WTC11 (cell line): ENCODE data around the gene PTPRN2. TPM values are rescaled to one million over a fixed set of nuclear protein-coding genes. Genes with fewer than 3 reads are reported as not detected.

Experiments used
- ATAC-seq: fragments of 200-7000 bp; cut with Tn5 transposase; 2 replicates; pipeline ENCODE4 v1.10.0; 2021; ENCODE audit warnings: mild to moderate bottlenecking, moderate library complexity
- CTCF ChIA-PET: fragments of 300-600 bp; sonication (Branson Sonifier 250); formaldehyde crosslinking; loops from one replicate; lab custom pipeline; 2021; ENCODE audit warnings: antibody characterized with exemption; lab: Charles Lee
- POLR2A ChIA-PET: fragments of 350-600 bp; sonication (Branson Sonifier 250); formaldehyde crosslinking; loops from one replicate; lab custom pipeline; 2021; ENCODE audit warnings: antibody characterized with exemption; lab: Charles Lee
- DNase-seq: peaks from one replicate; pipeline ENCODE4 v3.0.0; 2021; ENCODE audit warnings: low spot score
- H3K27ac Mint-ChIP-seq: 2 replicates; pipeline ENCODE4 v1.8.0; 2021; ENCODE audit warnings: mixed read lengths
- H3K27me3 Mint-ChIP-seq: 2 replicates; pipeline ENCODE4 v1.8.0; 2021; ENCODE audit warnings: low read depth, mild to moderate bottlenecking, moderate library complexity, mixed read lengths
- H3K36me3 Mint-ChIP-seq: 2 replicates; pipeline ENCODE4 v1.8.0; 2021; ENCODE audit warnings: mixed read lengths
- H3K4me1 Mint-ChIP-seq: 2 replicates; pipeline ENCODE4 v1.8.0; 2022; ENCODE audit warnings: mixed read lengths
- H3K4me3 Mint-ChIP-seq: 2 replicates; pipeline ENCODE4 v1.8.0; 2021; ENCODE audit warnings: mild to moderate bottlenecking, moderate library complexity, mixed read lengths
- H3K9me3 Mint-ChIP-seq: 2 replicates; pipeline ENCODE4 v1.8.0; 2021; ENCODE audit warnings: mixed read lengths
- CBFB ChIP-seq: sonication (generic); formaldehyde crosslinking; IDR thresholded peaks from 2 replicates; pipeline ENCODE4 v1.8.1; 2022; ENCODE audit warnings: mild to moderate bottlenecking, low read depth, missing genetic modification reagents
- EMX1 ChIP-seq: fragments of 250-450 bp; sonication (Bioruptor Pico); IDR thresholded peaks from 2 replicates; pipeline ENCODE4 v1.8.0; 2021; ENCODE audit warnings: mild to moderate bottlenecking
- FOXJ3 ChIP-seq: sonication (generic); formaldehyde crosslinking; IDR thresholded peaks from 2 replicates; pipeline ENCODE4 v1.9.0; 2021; ENCODE audit warnings: missing genetic modification reagents, mild to moderate bottlenecking, borderline replicate concordance
- FOXP1 ChIP-seq: sonication (generic); formaldehyde crosslinking; IDR thresholded peaks from 2 replicates; pipeline ENCODE4 v1.8.0; 2022; ENCODE audit warnings: missing genetic modification reagents, mild to moderate bottlenecking, moderate library complexity, borderline replicate concordance
- HMGA2 ChIP-seq: fragments of 250-450 bp; sonication (Bioruptor Pico); IDR thresholded peaks from 2 replicates; pipeline ENCODE4 v1.4.0; 2021; ENCODE audit warnings: mild to moderate bottlenecking, moderate library complexity
- MYBL2 ChIP-seq: sonication (generic); formaldehyde crosslinking; IDR thresholded peaks from 2 replicates; pipeline ENCODE4 v1.8.1; 2023; ENCODE audit warnings: mild to moderate bottlenecking, moderate library complexity, missing genetic modification reagents
- NFE2L1 ChIP-seq: sonication (generic); formaldehyde crosslinking; IDR thresholded peaks from 2 replicates; pipeline ENCODE4 v1.8.1; 2023; ENCODE audit warnings: missing genetic modification reagents
- NR2C2 ChIP-seq: sonication (generic); formaldehyde crosslinking; IDR thresholded peaks from 2 replicates; pipeline ENCODE4 v1.8.0; 2022; ENCODE audit warnings: mild to moderate bottlenecking, missing genetic modification reagents
- PRRX2 ChIP-seq: fragments of 250-450 bp; sonication (Bioruptor Pico); IDR thresholded peaks from 2 replicates; pipeline ENCODE4 v1.8.0; 2021; ENCODE audit warnings: mild to moderate bottlenecking
- RELA ChIP-seq: sonication (generic); formaldehyde crosslinking; IDR thresholded peaks from 2 replicates; pipeline ENCODE4 v1.8.1; 2022; ENCODE audit warnings: missing genetic modification reagents, mild to moderate bottlenecking, borderline replicate concordance
- STAT6 ChIP-seq: sonication (generic); formaldehyde crosslinking; conservative IDR thresholded peaks from 2 replicates; pipeline ENCODE4 v1.8.1; 2023; ENCODE audit warnings: mild to moderate bottlenecking, low read depth, missing genetic modification reagents, moderate library complexity
- TEAD4 ChIP-seq: sonication (generic); formaldehyde crosslinking; IDR thresholded peaks from 2 replicates; pipeline ENCODE4 v1.8.0; 2022; ENCODE audit warnings: mild to moderate bottlenecking, missing genetic modification reagents
- USF2 ChIP-seq: sonication (generic); formaldehyde crosslinking; IDR thresholded peaks from 2 replicates; pipeline ENCODE4 v1.8.1; 2023; ENCODE audit warnings: mild to moderate bottlenecking, missing genetic modification reagents, moderate library complexity
- ZNF121 ChIP-seq: sonication (generic); formaldehyde crosslinking; IDR thresholded peaks from 2 replicates; pipeline ENCODE4 v1.8.0; 2023; ENCODE audit warnings: missing genetic modification reagents
- ZNF138 ChIP-seq: sonication (generic); formaldehyde crosslinking; conservative IDR thresholded peaks from 2 replicates; pipeline ENCODE4 v1.8.1; 2022; ENCODE audit warnings: mild to moderate bottlenecking, moderate library complexity, missing genetic modification reagents
- ZNF219 ChIP-seq: sonication (generic); formaldehyde crosslinking; IDR thresholded peaks from 2 replicates; pipeline ENCODE4 v1.8.0; 2023; ENCODE audit warnings: missing genetic modification reagents, mild to moderate bottlenecking, borderline replicate concordance
- ZNF263 ChIP-seq: sonication (generic); formaldehyde crosslinking; IDR thresholded peaks from 2 replicates; pipeline ENCODE4 v1.8.1; 2022; ENCODE audit warnings: low read depth, mild to moderate bottlenecking, moderate library complexity, missing genetic modification reagents
- ZNF512 ChIP-seq: sonication (generic); formaldehyde crosslinking; IDR thresholded peaks from 2 replicates; pipeline ENCODE4 v1.8.1; 2022; ENCODE audit warnings: missing genetic modification reagents, borderline replicate concordance
- total RNA-seq: library from RNA; stranded (reverse); gene quantifications from 3 replicates; pipeline ENCODE4 v1.2.3, GENCODE V29; 2021
- TF ChIP-seq, protein P1 (sequence below): fragments of 250-450 bp; sonication (Bioruptor Pico); IDR thresholded peaks from 2 replicates; pipeline ENCODE4 v1.8.0; 2021; ENCODE audit warnings: mild to moderate bottlenecking
- TF ChIP-seq, protein P2 (sequence below): sonication (generic); formaldehyde crosslinking; IDR thresholded peaks from 2 replicates; pipeline ENCODE4 v1.8.1; 2023; ENCODE audit warnings: mild to moderate bottlenecking, missing genetic modification reagents
- TF ChIP-seq, protein P3 (sequence below): sonication (generic); formaldehyde crosslinking; IDR thresholded peaks from 2 replicates; pipeline ENCODE4 v1.8.0; 2023; ENCODE audit warnings: missing genetic modification reagents, mild to moderate bottlenecking, borderline replicate concordance
- TF ChIP-seq, protein P4 (sequence below): sonication (generic); formaldehyde crosslinking; IDR thresholded peaks from 2 replicates; pipeline ENCODE4 v1.8.1; 2023; ENCODE audit warnings: mild to moderate bottlenecking, missing genetic modification reagents, moderate library complexity

Gene PTPRN2
- total RNA-seq, 1 experiment from 2014 or later = 4.7 TPM

DNA sequence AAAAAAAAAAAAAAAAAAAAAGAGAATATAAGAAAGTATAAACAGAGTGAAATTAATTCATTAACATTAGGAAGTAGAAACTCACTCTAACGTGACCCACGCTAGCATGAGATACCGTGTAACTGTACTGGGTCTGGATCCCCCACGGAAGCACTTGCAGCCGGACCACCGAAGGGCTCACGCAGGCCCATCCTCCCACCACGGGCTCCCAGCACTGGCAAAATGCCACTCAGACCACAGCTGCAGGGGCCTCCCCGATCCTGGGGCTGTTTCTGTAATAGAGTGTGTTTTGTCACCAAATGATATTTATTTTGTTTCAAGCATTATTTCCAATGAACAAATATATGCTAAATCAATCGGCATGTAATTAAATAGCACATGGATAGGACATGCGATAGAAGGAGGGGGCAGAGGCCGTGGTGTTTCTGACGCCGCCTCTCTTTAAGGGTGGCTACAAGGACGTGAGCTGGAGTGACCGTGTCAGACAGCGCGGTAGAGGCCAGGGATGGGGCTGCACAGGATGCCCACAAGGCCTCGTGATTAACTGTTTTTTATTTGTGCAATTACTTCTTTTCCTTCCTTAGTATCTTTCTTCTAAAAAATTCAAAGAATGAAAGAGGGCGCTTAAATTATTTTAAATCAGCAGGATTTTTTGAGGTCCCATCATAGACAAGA lies 568.5 kb downstream of the PTPRN2 start (continued):
- TF ChIP-seq, protein P1, sequence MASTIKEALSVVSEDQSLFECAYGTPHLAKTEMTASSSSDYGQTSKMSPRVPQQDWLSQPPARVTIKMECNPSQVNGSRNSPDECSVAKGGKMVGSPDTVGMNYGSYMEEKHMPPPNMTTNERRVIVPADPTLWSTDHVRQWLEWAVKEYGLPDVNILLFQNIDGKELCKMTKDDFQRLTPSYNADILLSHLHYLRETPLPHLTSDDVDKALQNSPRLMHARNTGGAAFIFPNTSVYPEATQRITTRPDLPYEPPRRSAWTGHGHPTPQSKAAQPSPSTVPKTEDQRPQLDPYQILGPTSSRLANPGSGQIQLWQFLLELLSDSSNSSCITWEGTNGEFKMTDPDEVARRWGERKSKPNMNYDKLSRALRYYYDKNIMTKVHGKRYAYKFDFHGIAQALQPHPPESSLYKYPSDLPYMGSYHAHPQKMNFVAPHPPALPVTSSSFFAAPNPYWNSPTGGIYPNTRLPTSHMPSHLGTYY = no peak
- no peak for TF ChIP-seq ZNF138
- no peak for TF ChIP-seq HMGA2 (CRISPR knock-in tag)
- TF ChIP-seq, protein P2, sequence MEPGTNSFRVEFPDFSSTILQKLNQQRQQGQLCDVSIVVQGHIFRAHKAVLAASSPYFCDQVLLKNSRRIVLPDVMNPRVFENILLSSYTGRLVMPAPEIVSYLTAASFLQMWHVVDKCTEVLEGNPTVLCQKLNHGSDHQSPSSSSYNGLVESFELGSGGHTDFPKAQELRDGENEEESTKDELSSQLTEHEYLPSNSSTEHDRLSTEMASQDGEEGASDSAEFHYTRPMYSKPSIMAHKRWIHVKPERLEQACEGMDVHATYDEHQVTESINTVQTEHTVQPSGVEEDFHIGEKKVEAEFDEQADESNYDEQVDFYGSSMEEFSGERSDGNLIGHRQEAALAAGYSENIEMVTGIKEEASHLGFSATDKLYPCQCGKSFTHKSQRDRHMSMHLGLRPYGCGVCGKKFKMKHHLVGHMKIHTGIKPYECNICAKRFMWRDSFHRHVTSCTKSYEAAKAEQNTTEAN (CRISPR knock-in tag) = no peak
- no peak for TF ChIP-seq EMX1 (CRISPR knock-in tag)
- TF ChIP-seq, protein P3, sequence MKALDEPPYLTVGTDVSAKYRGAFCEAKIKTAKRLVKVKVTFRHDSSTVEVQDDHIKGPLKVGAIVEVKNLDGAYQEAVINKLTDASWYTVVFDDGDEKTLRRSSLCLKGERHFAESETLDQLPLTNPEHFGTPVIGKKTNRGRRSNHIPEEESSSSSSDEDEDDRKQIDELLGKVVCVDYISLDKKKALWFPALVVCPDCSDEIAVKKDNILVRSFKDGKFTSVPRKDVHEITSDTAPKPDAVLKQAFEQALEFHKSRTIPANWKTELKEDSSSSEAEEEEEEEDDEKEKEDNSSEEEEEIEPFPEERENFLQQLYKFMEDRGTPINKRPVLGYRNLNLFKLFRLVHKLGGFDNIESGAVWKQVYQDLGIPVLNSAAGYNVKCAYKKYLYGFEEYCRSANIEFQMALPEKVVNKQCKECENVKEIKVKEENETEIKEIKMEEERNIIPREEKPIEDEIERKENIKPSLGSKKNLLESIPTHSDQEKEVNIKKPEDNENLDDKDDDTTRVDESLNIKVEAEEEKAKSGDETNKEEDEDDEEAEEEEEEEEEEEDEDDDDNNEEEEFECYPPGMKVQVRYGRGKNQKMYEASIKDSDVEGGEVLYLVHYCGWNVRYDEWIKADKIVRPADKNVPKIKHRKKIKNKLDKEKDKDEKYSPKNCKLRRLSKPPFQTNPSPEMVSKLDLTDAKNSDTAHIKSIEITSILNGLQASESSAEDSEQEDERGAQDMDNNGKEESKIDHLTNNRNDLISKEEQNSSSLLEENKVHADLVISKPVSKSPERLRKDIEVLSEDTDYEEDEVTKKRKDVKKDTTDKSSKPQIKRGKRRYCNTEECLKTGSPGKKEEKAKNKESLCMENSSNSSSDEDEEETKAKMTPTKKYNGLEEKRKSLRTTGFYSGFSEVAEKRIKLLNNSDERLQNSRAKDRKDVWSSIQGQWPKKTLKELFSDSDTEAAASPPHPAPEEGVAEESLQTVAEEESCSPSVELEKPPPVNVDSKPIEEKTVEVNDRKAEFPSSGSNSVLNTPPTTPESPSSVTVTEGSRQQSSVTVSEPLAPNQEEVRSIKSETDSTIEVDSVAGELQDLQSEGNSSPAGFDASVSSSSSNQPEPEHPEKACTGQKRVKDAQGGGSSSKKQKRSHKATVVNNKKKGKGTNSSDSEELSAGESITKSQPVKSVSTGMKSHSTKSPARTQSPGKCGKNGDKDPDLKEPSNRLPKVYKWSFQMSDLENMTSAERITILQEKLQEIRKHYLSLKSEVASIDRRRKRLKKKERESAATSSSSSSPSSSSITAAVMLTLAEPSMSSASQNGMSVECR = no peak
- TF ChIP-seq, protein P4, sequence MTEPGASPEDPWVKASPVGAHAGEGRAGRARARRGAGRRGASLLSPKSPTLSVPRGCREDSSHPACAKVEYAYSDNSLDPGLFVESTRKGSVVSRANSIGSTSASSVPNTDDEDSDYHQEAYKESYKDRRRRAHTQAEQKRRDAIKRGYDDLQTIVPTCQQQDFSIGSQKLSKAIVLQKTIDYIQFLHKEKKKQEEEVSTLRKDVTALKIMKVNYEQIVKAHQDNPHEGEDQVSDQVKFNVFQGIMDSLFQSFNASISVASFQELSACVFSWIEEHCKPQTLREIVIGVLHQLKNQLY (CRISPR knock-in tag) = no peak
- TF ChIP-seq ZNF263 (CRISPR knock-in tag) = no peak
- TF ChIP-seq ZNF121 (CRISPR knock-in tag) = no peak
- TF ChIP-seq RELA = no peak
- no peak for TF ChIP-seq NFE2L1
- no peak for TF ChIP-seq ZNF219 (CRISPR knock-in tag)
- TF ChIP-seq ZNF512 = no peak

DNA sequence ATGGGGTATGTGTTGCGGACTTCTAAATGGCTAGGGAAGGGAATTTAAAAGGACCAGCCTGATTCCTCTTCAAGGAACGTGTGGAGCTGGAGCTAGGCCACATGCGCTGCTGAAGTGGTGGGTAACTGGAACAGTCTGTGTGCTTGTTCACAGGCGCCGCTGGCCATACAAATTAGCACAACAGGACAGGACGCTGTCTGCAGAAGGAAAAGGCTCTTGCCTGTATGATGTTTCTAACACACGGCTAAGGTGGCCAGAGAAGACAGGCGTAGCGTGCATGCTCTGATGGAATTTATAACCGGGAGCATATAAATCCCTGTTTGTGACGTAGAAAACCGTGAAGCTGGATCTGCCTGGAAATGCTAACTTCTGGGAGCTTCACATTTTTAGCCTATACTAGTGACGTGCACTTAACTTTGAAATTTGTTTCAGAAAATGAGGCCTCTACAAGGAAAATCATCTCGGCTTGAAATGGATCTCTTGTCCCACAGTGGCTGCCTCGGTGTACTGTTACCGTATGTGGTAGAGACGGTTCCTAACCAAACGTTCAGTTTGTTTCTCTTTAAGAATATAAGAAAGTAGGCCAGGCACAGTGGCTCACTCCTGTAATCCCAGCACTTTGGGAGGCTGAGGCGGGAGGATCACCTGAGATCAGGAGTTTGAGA lies 569.4 kb downstream of the PTPRN2 start:
- DNase-seq (no peak), ATAC-seq (no peak)
- Mint-ChIP-seq H3K27me3 (peaks cover 4% of the 10 kb centered on the region; the same call in 1 of the 2 replicates), H3K27ac (no peak overlapping the region), H3K4me3 (no peak overlapping the region), H3K4me1 (peaks cover 14% of the 10 kb centered on the region), H3K9me3 (peaks cover 5% of the 10 kb centered on the region; the same call in 1 of the 2 replicates), H3K36me3 (peaks cover 7% of the 10 kb centered on the region)
- POLR2A ChIA-PET = no interaction called here
- CTCF ChIA-PET = no interaction called here
- no peak for TF ChIP-seq TEAD4 (CRISPR knock-in tag)
- no peak for TF ChIP-seq NR2C2 (CRISPR knock-in tag)
- TF ChIP-seq USF2 = no peak
- no peak for TF ChIP-seq PRRX2
- no peak for TF ChIP-seq CBFB (CRISPR knock-in tag)
- TF ChIP-seq FOXJ3 = no peak
- TF ChIP-seq MYBL2 (CRISPR knock-in tag) = no peak
- no peak for TF ChIP-seq STAT6 (CRISPR knock-in tag)
- no peak for TF ChIP-seq FOXP1 (CRISPR knock-in tag)
